Measurements from ENCODE around the gene HRC.
"Not testable (repeated sequence)": the region's sequence is repeated elsewhere in the genome, so short reads cannot be mapped to it uniquely, and the experiment has no call there.

Gene HRC

GRCh38 chr19:49126575-49126974 is 28.6 kb downstream of the HRC start:
- H3K4me3 ChIP-seq (replicated peaks in 1 of 2; ENCODE audit: low read depth in 2 of 2, low read length in 2 of 2) = no peak overlapping the region
- TF ChIP-seq, protein P1, sequence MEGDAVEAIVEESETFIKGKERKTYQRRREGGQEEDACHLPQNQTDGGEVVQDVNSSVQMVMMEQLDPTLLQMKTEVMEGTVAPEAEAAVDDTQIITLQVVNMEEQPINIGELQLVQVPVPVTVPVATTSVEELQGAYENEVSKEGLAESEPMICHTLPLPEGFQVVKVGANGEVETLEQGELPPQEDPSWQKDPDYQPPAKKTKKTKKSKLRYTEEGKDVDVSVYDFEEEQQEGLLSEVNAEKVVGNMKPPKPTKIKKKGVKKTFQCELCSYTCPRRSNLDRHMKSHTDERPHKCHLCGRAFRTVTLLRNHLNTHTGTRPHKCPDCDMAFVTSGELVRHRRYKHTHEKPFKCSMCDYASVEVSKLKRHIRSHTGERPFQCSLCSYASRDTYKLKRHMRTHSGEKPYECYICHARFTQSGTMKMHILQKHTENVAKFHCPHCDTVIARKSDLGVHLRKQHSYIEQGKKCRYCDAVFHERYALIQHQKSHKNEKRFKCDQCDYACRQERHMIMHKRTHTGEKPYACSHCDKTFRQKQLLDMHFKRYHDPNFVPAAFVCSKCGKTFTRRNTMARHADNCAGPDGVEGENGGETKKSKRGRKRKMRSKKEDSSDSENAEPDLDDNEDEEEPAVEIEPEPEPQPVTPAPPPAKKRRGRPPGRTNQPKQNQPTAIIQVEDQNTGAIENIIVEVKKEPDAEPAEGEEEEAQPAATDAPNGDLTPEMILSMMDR (IDR thresholded peaks at IDR 0.05; ENCODE audit: low read depth, low read length) = no peak
- no peak for DNase-seq (ENCODE audit: low read depth in 2 of 2)

- H3K4me3 ChIP-seq (replicated peaks in 1 of 2; ENCODE audit: low read depth in 2 of 2, low read length in 2 of 2) = no peak overlapping the region
- TF ChIP-seq, protein P1 (IDR thresholded peaks at IDR 0.05; ENCODE audit: low read depth, low read length) = no peak
- DNase-seq (ENCODE audit: low read depth in 2 of 2) = no peak
These were observed 30.0 kb downstream of the HRC start for GRCh38 chr19:49125025-49125731.

GRCh38 chr19:49123285-49123684 is 31.9 kb downstream of the HRC start:
- not testable (repeated sequence) for DNase-seq (ENCODE audit: low read depth in 2 of 2); H3K4me3 ChIP-seq (replicated peaks in 1 of 2; ENCODE audit: low read depth in 2 of 2, low read length in 2 of 2)

GRCh38 chr19:49121841-49122240 is 33.4 kb downstream of the HRC start:
- peak; percentile 25 to 37 for DNase-seq (ENCODE audit: low read depth in 2 of 2)
- H3K4me3 ChIP-seq (replicated peaks in 1 of 2; ENCODE audit: low read depth in 2 of 2, low read length in 2 of 2) = not testable (repeated sequence)

- no peak for DNase-seq (ENCODE audit: low read depth in 2 of 2)
- TF ChIP-seq, protein P1 (IDR thresholded peaks at IDR 0.05; ENCODE audit: low read depth, low read length) = no peak
- H3K4me3 ChIP-seq (replicated peaks in 1 of 2; ENCODE audit: low read depth in 2 of 2, low read length in 2 of 2) = no peak overlapping the region
These were observed 34.3 kb downstream of the HRC start for GRCh38 chr19:49120868-49121267.

DNA sequence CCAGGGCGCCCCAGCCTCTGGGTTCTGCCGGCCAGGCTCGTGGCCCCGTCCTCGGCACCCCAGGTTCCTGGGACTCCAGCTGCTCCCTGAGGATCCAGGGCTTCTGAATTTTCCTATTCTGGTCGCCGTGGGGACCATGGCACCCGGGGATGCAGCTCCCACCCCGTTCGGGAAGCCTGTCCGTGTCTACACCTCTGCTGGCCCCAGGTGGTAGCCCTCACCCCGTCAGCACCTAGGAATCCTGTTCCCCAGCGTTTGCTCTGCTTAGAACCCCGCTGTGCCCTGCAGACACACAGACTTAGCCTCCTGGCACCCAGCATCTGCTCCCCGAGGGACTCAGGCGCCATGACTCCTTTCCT is 34.9 kb downstream of the HRC start:
- H3K4me3 ChIP-seq (replicated peaks in 1 of 2; ENCODE audit: low read depth in 2 of 2, low read length in 2 of 2) = no peak overlapping the region
- no peak for DNase-seq (ENCODE audit: low read depth in 2 of 2)
- TF ChIP-seq, protein P1 (IDR thresholded peaks at IDR 0.05; ENCODE audit: low read depth, low read length) = no peak

DNA sequence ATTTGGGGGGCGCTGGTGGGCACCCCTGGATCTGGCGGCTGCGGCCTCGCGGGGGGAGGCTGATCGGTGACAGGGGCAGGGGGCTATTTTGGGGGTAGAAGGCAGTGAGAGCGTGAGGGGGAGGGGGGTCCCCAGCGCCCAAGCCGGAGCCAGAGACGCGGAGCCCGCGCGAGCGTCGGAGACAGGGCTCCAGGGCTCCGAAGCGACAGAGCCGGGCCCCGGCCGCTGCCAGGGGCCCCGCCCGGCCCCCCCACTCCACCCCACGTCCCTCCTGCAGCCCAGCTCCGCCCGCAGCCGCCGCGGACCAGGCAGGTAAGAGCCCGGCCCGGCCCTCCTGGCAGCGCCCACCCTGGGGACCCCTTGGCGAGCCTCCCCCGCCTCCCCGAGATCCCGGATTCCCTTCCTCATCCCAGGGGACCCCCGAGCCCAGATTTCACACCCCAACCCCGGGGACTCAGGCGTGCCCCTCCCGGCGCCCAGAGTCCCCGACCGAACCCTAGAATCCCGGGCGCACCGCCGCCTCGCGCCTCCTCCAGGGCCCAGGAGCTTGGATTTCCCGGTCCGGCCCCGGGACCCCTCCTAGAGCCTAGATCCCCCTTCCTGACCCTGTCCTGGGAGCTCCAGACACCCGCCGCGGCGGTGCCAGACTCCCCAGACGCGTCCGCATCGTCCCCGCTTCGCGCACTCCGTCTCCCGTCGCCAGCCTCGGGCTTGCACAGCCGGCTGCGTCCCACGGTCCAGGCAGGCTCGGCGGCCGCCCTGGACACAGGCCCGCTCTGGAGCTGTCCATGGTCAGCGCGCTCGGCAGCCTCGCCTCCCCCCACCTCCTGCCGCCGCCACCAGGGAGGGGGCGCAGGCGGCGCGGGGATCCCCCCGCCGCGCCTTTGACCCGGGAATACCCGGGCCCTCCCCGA is 35.5 kb downstream of the HRC start, which contains the start of gene PPFIA3:
Gene PPFIA3 (plus strand): TSS at position 134 of the 914 bp plus-strand sequence. CDS start 8,330 bp downstream, outside the sequence.
- TF ChIP-seq, protein P1 (IDR thresholded peaks at IDR 0.05; ENCODE audit: low read depth, low read length) = no peak
- H3K4me3 ChIP-seq (replicated peaks in 1 of 2; ENCODE audit: low read depth in 2 of 2, low read length in 2 of 2) = peak within 1 kb of the TSS; percentile 71 to 76
- DNase-seq (ENCODE audit: low read depth in 2 of 2) = peak; percentile 59 to 68
